H9 (cell line): ENCODE measurements around the gene CTDSP2. TPM values are rescaled to one million over a fixed set of nuclear protein-coding genes. Genes with fewer than 3 reads are reported as not detected.

Source experiments
- DNase-seq: peaks from one replicate; pipeline ENCODE4 v3.0.0-alpha.2; 2017
- H2AFZ ChIP-seq: one replicate; pipeline ENCODE4 v1.6.1; 2013; ENCODE audit warnings: mild to moderate bottlenecking, low read length, control low read depth, moderate library complexity
- H2AK5ac ChIP-seq: 2 replicates; pipeline ENCODE4 v1.6.1; 2013; ENCODE audit warnings: low read length, control low read depth, mixed read lengths; ENCODE audit not compliant: insufficient read length
- H2BK120ac ChIP-seq: one replicate; pipeline ENCODE4 v1.6.1; 2013; ENCODE audit warnings: low read depth, mild to moderate bottlenecking, low read length, control low read depth, inconsistent platforms; ENCODE audit not compliant: poor library complexity, severe bottlenecking
- H2BK12ac ChIP-seq: 2 replicates; pipeline ENCODE4 v1.6.1; 2013; ENCODE audit warnings: low read length, control low read depth, mixed read lengths, low read depth; ENCODE audit not compliant: insufficient read length
- H2BK15ac ChIP-seq: 2 replicates; pipeline ENCODE4 v1.6.1; 2013; ENCODE audit warnings: low read depth, low read length, control low read depth
- H2BK20ac ChIP-seq: one replicate; pipeline ENCODE4 v1.6.1; 2013; ENCODE audit warnings: low read depth, mild to moderate bottlenecking, low read length, control low read depth, inconsistent platforms; ENCODE audit not compliant: poor library complexity, severe bottlenecking
- H2BK5ac ChIP-seq: 2 replicates; pipeline ENCODE4 v1.6.1; 2013; ENCODE audit warnings: low read length, control low read depth, mixed read lengths; ENCODE audit not compliant: insufficient read length
- H3K14ac ChIP-seq: 2 replicates; pipeline ENCODE4 v1.6.1; 2013; ENCODE audit warnings: low read length, control low read depth; ENCODE audit not compliant: insufficient read depth
- H3K18ac ChIP-seq: 2 replicates; pipeline ENCODE4 v1.6.1; 2013; ENCODE audit warnings: low read depth, mild to moderate bottlenecking, mixed read lengths, low read length, control low read depth; ENCODE audit not compliant: insufficient read length
- H3K23ac ChIP-seq: 2 replicates; pipeline ENCODE4 v1.6.1; 2013; ENCODE audit warnings: low read length, control low read depth, mixed read lengths, low read depth; ENCODE audit not compliant: insufficient read length
- H3K23me2 ChIP-seq: 2 replicates; pipeline ENCODE4 v1.6.1; 2013; ENCODE audit warnings: low read depth, mild to moderate bottlenecking, mixed read lengths, low read length, control low read depth; ENCODE audit not compliant: insufficient read length, poor library complexity, severe bottlenecking
- H3K27ac ChIP-seq: 2 replicates; pipeline ENCODE4 v1.5.1; 2013; ENCODE audit warnings: low read length, control low read depth, mixed read lengths, low read depth; ENCODE audit not compliant: insufficient read length
- H3K27me3 ChIP-seq: 2 replicates; pipeline ENCODE4 v1.6.1; 2013; ENCODE audit warnings: low read length, control low read depth, inconsistent platforms; ENCODE audit not compliant: insufficient read depth
- H3K4ac ChIP-seq: 2 replicates; pipeline ENCODE4 v1.6.1; 2013; ENCODE audit warnings: low read depth, mild to moderate bottlenecking, control low read depth, inconsistent platforms, low read length, moderate library complexity
- H3K4me1 ChIP-seq: 2 replicates; pipeline ENCODE4 v1.6.1; 2013; ENCODE audit warnings: low read length, control low read depth, inconsistent platforms; ENCODE audit not compliant: insufficient read depth
- H3K4me2 ChIP-seq: 2 replicates; pipeline ENCODE4 v1.6.1; 2013; ENCODE audit warnings: low read length, control low read depth, mixed read lengths; ENCODE audit not compliant: insufficient read length, insufficient read depth
- H3K56ac ChIP-seq: 2 replicates; pipeline ENCODE4 v1.6.1; 2013; ENCODE audit warnings: low read depth, mild to moderate bottlenecking, mixed read lengths, low read length, control low read depth; ENCODE audit not compliant: insufficient read length
- H3K79me1 ChIP-seq: 2 replicates; pipeline ENCODE4 v1.6.1; 2013; ENCODE audit warnings: low read depth, mild to moderate bottlenecking, moderate library complexity, low read length, control low read depth, inconsistent platforms; ENCODE audit not compliant: insufficient read depth, poor library complexity, severe bottlenecking
- H3K79me2 ChIP-seq: 2 replicates; pipeline ENCODE4 v1.6.1; 2013; ENCODE audit warnings: low read length, control low read depth, inconsistent platforms; ENCODE audit not compliant: insufficient read depth
- H3K9ac ChIP-seq: 2 replicates; pipeline ENCODE4 v1.6.1; 2013; ENCODE audit warnings: low read length, control low read depth, mixed read lengths; ENCODE audit not compliant: insufficient read length; ENCODE audit errors: extremely low read depth
- H3K9me3 ChIP-seq: one replicate; pipeline ENCODE4 v1.6.1; 2013; ENCODE audit warnings: low read depth, low read length, inconsistent platforms; ENCODE audit not compliant: control insufficient read depth
- H3T11ph ChIP-seq: one replicate; pipeline ENCODE4 v1.6.1; 2013; ENCODE audit warnings: mild to moderate bottlenecking, low read length, control low read depth, inconsistent platforms
- H4K20me1 ChIP-seq: one replicate; pipeline ENCODE4 v1.6.1; 2013; ENCODE audit not compliant: control insufficient read depth, insufficient read length, insufficient read depth
- H4K5ac ChIP-seq: 2 replicates; pipeline ENCODE4 v1.6.1; 2013; ENCODE audit warnings: low read depth, mild to moderate bottlenecking, mixed read lengths, low read length, control low read depth; ENCODE audit not compliant: insufficient read length
- H4K8ac ChIP-seq: replicated peaks from 2 replicates; pipeline ENCODE4 v1.6.1; 2013; ENCODE audit warnings: low read length, control low read depth, mixed read lengths, low read depth; ENCODE audit not compliant: insufficient read length
- H4K91ac ChIP-seq: 2 replicates; pipeline ENCODE4 v1.6.1; 2013; ENCODE audit warnings: low read depth, mild to moderate bottlenecking, moderate library complexity, mixed read lengths, low read length, control low read depth; ENCODE audit not compliant: insufficient read length
- H3K27ac Mint-ChIP-seq, 3 experiments: 2 replicates in 2 of 3; 3 replicates in 1 of 3; pipeline ENCODE4 v1.8.0; 2020 to 2021; ENCODE audit warnings: mixed read lengths in 3 of 3, mild to moderate bottlenecking in 1 of 3, moderate library complexity in 1 of 3
- H3K27me3 Mint-ChIP-seq: 2 replicates; pipeline ENCODE4 v1.8.0; 2021; ENCODE audit warnings: low read depth, mild to moderate bottlenecking, moderate library complexity, mixed read lengths
- H3K36me3 Mint-ChIP-seq, 3 experiments: 2 replicates in 2 of 3; 3 replicates in 1 of 3; pipeline ENCODE4 v1.8.0; 2020 to 2021; ENCODE audit warnings: low read depth in 3 of 3, mixed read lengths in 3 of 3; ENCODE audit not compliant: insufficient read depth in 1 of 3
- H3K4me1 Mint-ChIP-seq, 2 experiments: 2 replicates each; pipeline ENCODE4 v1.8.0; 2020; ENCODE audit warnings: mixed read lengths in 2 of 2
- H3K4me3 Mint-ChIP-seq, 2 experiments: 2 replicates in 1 of 2; 3 replicates in 1 of 2; pipeline ENCODE4 v1.8.0; 2020 to 2021; ENCODE audit warnings: mild to moderate bottlenecking in 2 of 2, mixed read lengths in 2 of 2, moderate library complexity in 1 of 2
- H3K9me3 Mint-ChIP-seq, 2 experiments: 2 replicates in 1 of 2; 3 replicates in 1 of 2; pipeline ENCODE4 v1.8.0; 2020; ENCODE audit warnings: mild to moderate bottlenecking in 2 of 2, mixed read lengths in 2 of 2, moderate library complexity in 1 of 2
- WGBS: extraction: QIAGEN DNeasy Blood & Tissue Kit; methylation state at CpG from one replicate; pipeline ENCODE4 v1.1.7; 2013; ENCODE audit warnings: missing lambda C conversion rate, low lambda C conversion rate, mixed read lengths; ENCODE audit not compliant: insufficient read length; ENCODE audit errors: extremely low coverage; 5-methylcytosine and 5-hydroxymethylcytosine counted together
- total RNA-seq: library from RNA; stranded (reverse); gene quantifications from 2 replicates; pipeline ENCODE4 v1.2.1, GENCODE V29; 2021
- TF ChIP-seq, protein P1 (sequence below): fragments of 200-600 bp; sonication (generic); conservative IDR thresholded peaks from 3 replicates; pipeline ENCODE4 v1.8.0; 2021; ENCODE audit warnings: antibody characterized with exemption, mild to moderate bottlenecking

Gene CTDSP2
- total RNA-seq, 1 experiment from 2014 or later, result 103 TPM

DNA sequence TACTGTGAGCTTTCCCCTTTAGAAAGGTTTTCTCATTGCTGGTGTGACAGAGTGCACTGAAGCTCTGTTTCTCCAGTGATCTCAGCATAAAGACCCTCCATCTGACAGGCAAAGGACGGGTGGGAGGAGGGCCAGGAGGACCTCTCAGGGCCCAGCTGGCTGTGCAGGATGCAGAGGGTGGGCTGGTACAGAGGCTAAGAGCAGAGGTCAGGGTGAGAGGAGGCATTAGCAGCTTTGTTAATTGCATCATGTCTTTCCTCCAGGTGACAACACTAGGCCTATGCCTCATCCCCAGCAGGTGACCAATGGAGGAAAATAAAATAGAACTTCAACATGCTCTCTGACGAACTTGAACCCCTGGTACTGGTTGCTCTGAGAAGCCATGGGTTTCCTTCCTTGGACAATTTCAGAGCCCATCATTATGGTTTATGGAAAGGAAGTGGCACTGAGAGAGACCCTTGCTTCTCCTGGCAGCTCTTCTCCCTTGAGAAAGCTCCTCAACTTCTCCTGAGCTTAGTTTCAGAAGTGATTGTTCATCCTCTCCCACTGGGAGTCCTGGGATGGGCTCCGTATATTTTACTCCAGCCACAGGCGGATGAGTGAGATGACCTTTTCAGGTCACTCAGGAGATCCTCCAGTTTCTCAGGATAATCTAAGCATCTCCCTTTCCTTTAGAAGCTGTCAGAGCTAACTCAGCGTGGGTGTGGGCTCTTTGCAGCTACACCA, 49.0 kb upstream of the CTDSP2 start:
- H2AK5ac ChIP-seq, result no peak overlapping the region
- H3K27ac Mint-ChIP-seq, result no peak overlapping the region; a peak in 2 of 7 replicates
- H3K4me2 ChIP-seq, result no peak overlapping the region
- H3T11ph ChIP-seq, result no peak overlapping the region
- no peak overlapping the region for H2BK5ac ChIP-seq
- peak overlapping the region; percentile 57 to 73 for H3K4me3 Mint-ChIP-seq
- H3K36me3 Mint-ChIP-seq, result no peaks in the 10 kb centered on the region; a peak in 1 of 7 replicates
- no peak overlapping the region for H2BK120ac ChIP-seq
- no peak overlapping the region for H3K56ac ChIP-seq
- no peak overlapping the region for H4K5ac ChIP-seq
- no peak overlapping the region for H3K14ac ChIP-seq
- no peak overlapping the region for H3K4ac ChIP-seq
- H3K9me3 ChIP-seq, result no peaks in the 10 kb centered on the region
- no peak overlapping the region for H4K91ac ChIP-seq
- H3K79me2 ChIP-seq, result no peaks in the 10 kb centered on the region
- no CpG with 5 or more reads among the region's 5 CpGs for WGBS
- H3K4me1 Mint-ChIP-seq, result peaks cover 41 to 55% of the 10 kb centered on the region in 2 experiments
- H3K27me3 Mint-ChIP-seq, result peaks cover 32% of the 10 kb centered on the region
- H2BK12ac ChIP-seq, result no peak overlapping the region
- no peak overlapping the region for H3K23ac ChIP-seq
- H3K27me3 ChIP-seq, result peaks cover 4% of the 10 kb centered on the region; the same call in 1 of the 2 replicates
- no peak overlapping the region for H3K9ac ChIP-seq
- no peak overlapping the region for H2AFZ ChIP-seq
- no peak overlapping the region for H2BK15ac ChIP-seq
- no peak overlapping the region for H3K18ac ChIP-seq
- peaks cover 15% of the 10 kb centered on the region; the same call in 1 of the 2 replicates for H3K4me1 ChIP-seq
- no peak overlapping the region for H2BK20ac ChIP-seq
- TF ChIP-seq, protein P1, sequence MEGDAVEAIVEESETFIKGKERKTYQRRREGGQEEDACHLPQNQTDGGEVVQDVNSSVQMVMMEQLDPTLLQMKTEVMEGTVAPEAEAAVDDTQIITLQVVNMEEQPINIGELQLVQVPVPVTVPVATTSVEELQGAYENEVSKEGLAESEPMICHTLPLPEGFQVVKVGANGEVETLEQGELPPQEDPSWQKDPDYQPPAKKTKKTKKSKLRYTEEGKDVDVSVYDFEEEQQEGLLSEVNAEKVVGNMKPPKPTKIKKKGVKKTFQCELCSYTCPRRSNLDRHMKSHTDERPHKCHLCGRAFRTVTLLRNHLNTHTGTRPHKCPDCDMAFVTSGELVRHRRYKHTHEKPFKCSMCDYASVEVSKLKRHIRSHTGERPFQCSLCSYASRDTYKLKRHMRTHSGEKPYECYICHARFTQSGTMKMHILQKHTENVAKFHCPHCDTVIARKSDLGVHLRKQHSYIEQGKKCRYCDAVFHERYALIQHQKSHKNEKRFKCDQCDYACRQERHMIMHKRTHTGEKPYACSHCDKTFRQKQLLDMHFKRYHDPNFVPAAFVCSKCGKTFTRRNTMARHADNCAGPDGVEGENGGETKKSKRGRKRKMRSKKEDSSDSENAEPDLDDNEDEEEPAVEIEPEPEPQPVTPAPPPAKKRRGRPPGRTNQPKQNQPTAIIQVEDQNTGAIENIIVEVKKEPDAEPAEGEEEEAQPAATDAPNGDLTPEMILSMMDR, result no peak
- peaks cover 12% of the 10 kb centered on the region for H3K23me2 ChIP-seq
- H3K79me1 ChIP-seq, result no peaks in the 10 kb centered on the region
- H3K27ac ChIP-seq, result no peak overlapping the region
- no peaks in the 10 kb centered on the region for H4K20me1 ChIP-seq
- no peaks in the 10 kb centered on the region for H3K9me3 Mint-ChIP-seq
- no peak for DNase-seq
- no peak overlapping the region for H4K8ac ChIP-seq
